Jurkat, Clone E6-1 (cell line): ENCODE data around the gene PFKFB1.

Experiments
- DNase-seq: peaks from one replicate; pipeline ENCODE4 v3.0.0-alpha.2; 2011; ENCODE audit warnings: low read depth, low spot score
- H3K4me3 ChIP-seq: 2 replicates; pipeline ENCODE4 v1.5.1; 2011; ENCODE audit warnings: mild to moderate bottlenecking, low read length, control low read depth, moderate library complexity

Gene PFKFB1

GRCh38 chrX:54931107-54931506 lies 62.9 kb downstream of the PFKFB1 start:
- H3K4me3 ChIP-seq = no peak overlapping the region
- no peak for DNase-seq

DNA sequence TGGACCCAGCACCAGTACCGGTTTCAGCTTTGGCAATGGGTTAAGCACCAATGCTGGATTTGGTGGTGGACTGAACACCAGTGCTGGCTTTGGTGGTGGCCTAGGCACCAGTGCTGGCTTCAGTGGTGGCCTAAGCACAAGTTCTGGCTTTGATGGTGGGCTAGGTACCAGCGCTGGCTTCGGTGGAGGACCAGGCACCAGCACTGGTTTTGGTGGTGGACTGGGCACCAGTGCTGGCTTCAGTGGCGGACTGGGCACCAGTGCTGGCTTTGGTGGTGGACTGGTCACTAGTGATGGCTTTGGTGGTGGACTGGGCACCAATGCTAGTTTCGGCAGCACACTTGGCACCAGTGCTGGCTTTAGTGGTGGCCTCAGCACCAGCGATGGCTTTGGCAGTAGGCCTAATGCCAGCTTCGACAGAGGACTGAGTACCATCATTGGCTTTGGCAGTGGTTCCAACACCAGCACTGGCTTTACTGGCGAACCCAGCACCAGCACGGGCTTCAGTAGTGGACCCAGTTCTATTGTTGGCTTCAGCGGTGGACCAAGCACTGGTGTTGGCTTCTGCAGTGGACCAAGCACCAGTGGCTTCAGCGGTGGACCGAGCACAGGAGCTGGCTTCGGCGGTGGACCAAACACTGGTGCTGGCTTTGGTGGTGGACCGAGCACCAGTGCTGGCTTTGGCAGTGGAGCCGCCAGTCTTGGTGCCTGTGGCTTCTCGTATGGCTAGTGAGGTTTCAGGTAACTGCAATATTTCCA lies 63.5 kb downstream of the PFKFB1 start:
- H3K4me3 ChIP-seq = no peak overlapping the region
- DNase-seq = no peak

DNA sequence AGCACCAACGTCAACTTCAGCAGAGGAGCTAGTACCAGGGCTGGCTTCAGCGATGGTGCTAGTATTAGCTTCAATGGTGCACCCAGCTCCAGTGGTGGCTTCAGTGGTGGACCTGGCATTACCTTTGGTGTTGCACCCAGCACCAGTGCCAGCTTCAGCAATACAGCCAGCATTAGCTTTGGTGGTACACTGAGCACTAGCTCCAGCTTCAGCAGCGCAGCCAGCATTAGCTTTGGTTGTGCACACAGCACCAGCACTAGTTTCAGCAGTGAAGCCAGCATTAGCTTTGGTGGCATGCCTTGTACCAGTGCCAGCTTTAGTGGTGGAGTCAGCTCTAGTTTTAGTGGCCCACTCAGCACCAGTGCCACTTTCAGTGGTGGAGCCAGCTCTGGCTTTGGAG lies 65.1 kb downstream of the PFKFB1 start:
- no peak overlapping the region for H3K4me3 ChIP-seq
- DNase-seq = no peak

DNA sequence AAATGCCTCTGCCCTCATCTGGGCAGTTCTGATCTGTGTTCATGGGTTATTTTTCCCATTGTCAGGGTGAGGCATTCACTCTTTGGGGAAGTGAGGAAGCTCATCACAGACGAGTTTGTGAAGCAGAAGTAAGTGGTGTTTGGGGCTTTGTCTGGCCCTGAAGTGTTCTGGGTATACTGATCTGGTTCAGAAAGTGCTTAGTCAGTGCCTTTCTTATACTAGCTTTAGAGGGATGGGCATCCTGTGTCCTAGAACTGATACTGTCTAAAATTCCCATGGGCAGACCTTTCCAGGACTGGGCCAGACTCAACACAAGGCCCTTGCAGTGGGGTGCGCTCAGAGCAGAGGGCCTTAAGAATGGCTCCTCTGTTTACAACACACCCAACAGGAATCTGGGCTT lies 67.0 kb downstream of the PFKFB1 start:
- DNase-seq = no peak
- no peak overlapping the region for H3K4me3 ChIP-seq

GRCh38 chrX:54923376-54923775 lies 70.6 kb downstream of the PFKFB1 start:
- H3K4me3 ChIP-seq = no peak overlapping the region
- no peak for DNase-seq

- H3K4me3 ChIP-seq = no peak overlapping the region
- no peak for DNase-seq
These were observed 71.4 kb downstream of the PFKFB1 start for GRCh38 chrX:54922547-54922946.

GRCh38 chrX:54921427-54922021 lies 72.5 kb downstream of the PFKFB1 start:
- peak; percentile 75 for DNase-seq
- peak overlapping the region; percentile 79 for H3K4me3 ChIP-seq

GRCh38 chrX:54920610-54921426 lies 73.2 kb downstream of the PFKFB1 start, which contains the start of gene TRO:
TSS of gene TRO (plus strand) at chrX:54920824. CDS start at chrX:54922247, 1,423 bp downstream.
- peak; percentile 32 for DNase-seq

GRCh38 chrX:54909941-54910340 lies 84.0 kb downstream of the PFKFB1 start:
- no peak for DNase-seq

More at GRCh38 chrX:54920610-54921426, 73.2 kb downstream of the PFKFB1 start, which contains the start of gene TRO:
- H3K4me3 ChIP-seq = peak within 1 kb of the TSS; percentile 79

DNA sequence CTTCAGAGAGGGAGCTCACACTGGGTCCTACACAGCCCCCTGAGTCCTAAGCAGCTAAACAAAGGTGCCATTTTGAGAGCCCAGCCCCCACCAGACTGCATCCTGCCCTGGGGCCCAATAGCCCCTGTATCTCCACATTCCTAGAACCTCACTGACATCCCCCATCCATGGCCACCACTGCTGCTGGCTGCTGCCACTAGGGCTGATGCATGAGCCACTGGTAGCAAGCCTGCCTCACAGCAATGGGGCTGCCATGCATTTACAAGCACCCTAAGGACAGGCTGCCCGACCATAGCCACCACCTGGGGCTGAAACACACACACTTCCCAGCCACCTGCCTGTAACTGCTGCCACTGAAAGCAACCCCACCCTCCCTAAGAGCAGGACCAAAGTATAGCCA lies 99.8 kb downstream of the PFKFB1 start:
- DNase-seq = no peak
- H3K4me3 ChIP-seq = no peak overlapping the region

More at GRCh38 chrX:54909941-54910340, 84.0 kb downstream of the PFKFB1 start:
- no peak overlapping the region for H3K4me3 ChIP-seq

DNA sequence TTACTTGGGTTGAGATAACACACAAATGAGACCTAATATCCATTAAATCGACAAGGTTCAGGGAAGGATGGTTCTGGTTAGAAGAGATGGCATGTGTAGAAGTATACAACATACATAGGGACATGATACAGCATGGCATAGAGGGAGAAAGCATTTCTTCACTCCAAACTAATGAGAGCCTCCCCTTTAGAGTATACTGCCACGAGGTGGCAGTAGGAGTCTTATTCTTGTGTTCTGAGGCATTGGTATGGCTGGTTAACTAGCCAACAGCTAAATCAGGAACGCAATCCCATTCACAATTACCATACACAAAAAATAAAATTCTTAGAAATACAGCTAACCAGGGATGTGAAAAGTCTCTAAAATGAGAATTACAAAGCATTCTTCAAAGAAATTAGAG lies 102.4 kb downstream of the PFKFB1 start:
- peak; percentile 35 for DNase-seq
- no peak overlapping the region for H3K4me3 ChIP-seq

GRCh38 chrX:54885740-54886139 lies 108.2 kb downstream of the PFKFB1 start:
- no peak for DNase-seq
- H3K4me3 ChIP-seq = no peak overlapping the region
